ENCODE data around the gene CLEC18A.

CLEC18A gene

GRCh38 chr16:69934751-69935150 lies 16.4 kb upstream of the CLEC18A start:
- no peak for DNase-seq (ENCODE audit: low spot score)
- no peak for TF ChIP-seq CTCF (IDR thresholded peaks at IDR 0.05; ENCODE audit: borderline replicate concordance, control extremely low read depth, extremely low read depth, insufficient read depth, missing control alignments)
- in situ Hi-C loops (cut with MboI; ENCODE audit: low sequenced_read_pairs, unreplicated experiment), result loop anchor here (10.0 to 25.0 kb wide), 2 partner anchors 150 to 547 kb away; partner anchors contain the start of gene TERF2

- no peak for DNase-seq (ENCODE audit: low spot score)
- in situ Hi-C loops (cut with MboI; ENCODE audit: low sequenced_read_pairs, unreplicated experiment), result loop anchor here (10.0 to 25.0 kb wide), 2 partner anchors 150 to 548 kb away; partner anchors contain the start of gene TERF2
- no peak for TF ChIP-seq CTCF (IDR thresholded peaks at IDR 0.05; ENCODE audit: borderline replicate concordance, control extremely low read depth, extremely low read depth, insufficient read depth, missing control alignments)
Observed at GRCh38 chr16:69935278-69935711, 15.8 kb upstream of the CLEC18A start.

GRCh38 chr16:69935740-69936139 lies 15.4 kb upstream of the CLEC18A start:
- no peak for TF ChIP-seq CTCF (IDR thresholded peaks at IDR 0.05; ENCODE audit: borderline replicate concordance, control extremely low read depth, extremely low read depth, insufficient read depth, missing control alignments)
- no peak for DNase-seq (ENCODE audit: low spot score)
- in situ Hi-C loops (cut with MboI; ENCODE audit: low sequenced_read_pairs, unreplicated experiment), result loop anchor here (10.0 to 25.0 kb wide), 2 partner anchors 151 to 548 kb away; partner anchors contain the start of gene TERF2

GRCh38 chr16:69936252-69936651 lies 14.9 kb upstream of the CLEC18A start:
- no peak for TF ChIP-seq CTCF (IDR thresholded peaks at IDR 0.05; ENCODE audit: borderline replicate concordance, control extremely low read depth, extremely low read depth, insufficient read depth, missing control alignments)
- in situ Hi-C loops (cut with MboI; ENCODE audit: low sequenced_read_pairs, unreplicated experiment), result loop anchor here (10.0 to 25.0 kb wide), 2 partner anchors 151 to 549 kb away; partner anchors contain the start of gene TERF2
- DNase-seq (ENCODE audit: low spot score), result no peak

GRCh38 chr16:69936751-69937211 lies 14.4 kb upstream of the CLEC18A start:
- in situ Hi-C loops (cut with MboI; ENCODE audit: low sequenced_read_pairs, unreplicated experiment), result loop anchor here (10.0 to 25.0 kb wide), 2 partner anchors 152 to 549 kb away; partner anchors contain the start of gene TERF2
- TF ChIP-seq CTCF (IDR thresholded peaks at IDR 0.05; ENCODE audit: borderline replicate concordance, control extremely low read depth, extremely low read depth, insufficient read depth, missing control alignments), result no peak

GRCh38 chr16:69937465-69937951 lies 13.6 kb upstream of the CLEC18A start:
- no peak for TF ChIP-seq CTCF (IDR thresholded peaks at IDR 0.05; ENCODE audit: borderline replicate concordance, control extremely low read depth, extremely low read depth, insufficient read depth, missing control alignments)
- in situ Hi-C loops (cut with MboI; ENCODE audit: low sequenced_read_pairs, unreplicated experiment), result loop anchor here (10.0 to 25.0 kb wide), 2 partner anchors 153 to 550 kb away; partner anchors contain the start of gene TERF2
- DNase-seq (ENCODE audit: low spot score), result no peak

More at GRCh38 chr16:69936751-69937211, 14.4 kb upstream of the CLEC18A start:
- no peak for DNase-seq (ENCODE audit: low spot score)
